Activated CD8-positive, alpha-beta memory T cell treated with anti-CD3 and anti-CD28 coated beads, Interleukin-2, amount 50 U/mL, for 1 hour (primary cell): ENCODE measurements around the gene UGT2A1.

Experiments
- DNase-seq: peaks from one replicate; pipeline ENCODE4 v3.0.0-alpha.2; 2020; ENCODE audit errors: extremely low read depth

Gene UGT2A1

GRCh38 chr4:69589884-69590283, 63.2 kb downstream of the UGT2A1 start:
- no peak for DNase-seq

- no peak for DNase-seq
Observed at GRCh38 chr4:69584135-69584534, 68.9 kb downstream of the UGT2A1 start.

- DNase-seq, result no peak
Observed at GRCh38 chr4:69583543-69583942, 69.5 kb downstream of the UGT2A1 start.

GRCh38 chr4:69577245-69577644, 75.8 kb downstream of the UGT2A1 start:
- no peak for DNase-seq

- no peak for DNase-seq
Observed at GRCh38 chr4:69576251-69576877, 76.7 kb downstream of the UGT2A1 start.

- no peak for DNase-seq
Observed at GRCh38 chr4:69568787-69569186, 84.3 kb downstream of the UGT2A1 start.

- no peak for DNase-seq
Observed at GRCh38 chr4:69563424-69563823, 89.6 kb downstream of the UGT2A1 start.

GRCh38 chr4:69549651-69550050, 103.4 kb downstream of the UGT2A1 start:
- no peak for DNase-seq

- DNase-seq, result no peak
Observed at GRCh38 chr4:69546134-69546765, 106.8 kb downstream of the UGT2A1 start.
